Middle frontal gyrus (tissue), 1 donor: Measurements from ENCODE around the gene SLC4A11.

ENCODE experiments used
- DNase-seq: peaks from one replicate; pipeline ENCODE4 v3.0.0-alpha.2; 2015; ENCODE audit warnings: low spot score; ENCODE audit errors: extremely low spot score

The SLC4A11 gene

DNA sequence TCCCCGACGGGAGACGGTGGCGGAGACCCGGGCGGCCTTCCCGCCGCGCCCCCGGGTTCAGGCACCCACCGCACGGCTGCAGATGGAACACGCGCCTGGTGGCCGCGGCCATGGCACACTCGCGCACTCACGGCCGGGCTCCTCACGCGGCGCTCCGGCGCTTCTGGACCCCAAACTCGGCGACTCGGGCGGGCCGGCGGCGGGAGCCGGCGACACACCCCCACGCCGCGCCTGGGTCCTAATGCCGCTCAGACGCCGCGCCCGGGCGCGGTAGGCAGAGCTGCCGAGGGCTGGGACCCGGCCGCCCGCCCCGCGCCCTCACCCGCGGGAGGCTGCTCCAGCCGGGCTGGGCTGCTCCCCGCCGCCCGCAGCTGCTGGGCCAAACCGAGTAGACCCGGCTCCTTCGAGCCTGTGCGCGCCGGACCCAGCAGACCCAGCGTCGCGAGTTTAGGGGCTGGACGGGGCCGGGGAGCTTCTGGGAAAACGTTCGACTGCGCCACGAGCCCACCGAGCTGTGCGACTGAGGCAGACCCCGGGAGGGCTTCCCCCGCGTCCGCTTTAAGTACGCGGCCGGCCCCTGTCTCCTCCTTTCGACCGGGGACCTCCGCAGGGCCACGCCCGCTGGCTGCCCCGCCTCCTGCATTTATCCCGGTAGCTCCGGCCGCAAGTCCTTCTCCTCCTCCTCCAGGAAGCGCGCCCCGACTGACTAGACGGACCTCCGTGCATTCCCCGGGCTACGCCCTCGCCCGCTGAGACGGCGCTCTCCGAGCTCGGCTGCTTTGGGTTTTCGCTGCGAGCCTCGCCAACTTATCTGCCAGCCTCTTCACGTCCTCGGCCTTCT is at the start of gene SLC4A11:
Gene SLC4A11 (minus strand): TSS at position 165 of the 841 bp plus-strand sequence. CDS start 53 bp downstream, at position 112.
- DNase-seq, result no peak

- no peak for DNase-seq
Observed at GRCh38 chr20:3283222-3283820, 44.3 kb upstream of the SLC4A11 start.

DNA sequence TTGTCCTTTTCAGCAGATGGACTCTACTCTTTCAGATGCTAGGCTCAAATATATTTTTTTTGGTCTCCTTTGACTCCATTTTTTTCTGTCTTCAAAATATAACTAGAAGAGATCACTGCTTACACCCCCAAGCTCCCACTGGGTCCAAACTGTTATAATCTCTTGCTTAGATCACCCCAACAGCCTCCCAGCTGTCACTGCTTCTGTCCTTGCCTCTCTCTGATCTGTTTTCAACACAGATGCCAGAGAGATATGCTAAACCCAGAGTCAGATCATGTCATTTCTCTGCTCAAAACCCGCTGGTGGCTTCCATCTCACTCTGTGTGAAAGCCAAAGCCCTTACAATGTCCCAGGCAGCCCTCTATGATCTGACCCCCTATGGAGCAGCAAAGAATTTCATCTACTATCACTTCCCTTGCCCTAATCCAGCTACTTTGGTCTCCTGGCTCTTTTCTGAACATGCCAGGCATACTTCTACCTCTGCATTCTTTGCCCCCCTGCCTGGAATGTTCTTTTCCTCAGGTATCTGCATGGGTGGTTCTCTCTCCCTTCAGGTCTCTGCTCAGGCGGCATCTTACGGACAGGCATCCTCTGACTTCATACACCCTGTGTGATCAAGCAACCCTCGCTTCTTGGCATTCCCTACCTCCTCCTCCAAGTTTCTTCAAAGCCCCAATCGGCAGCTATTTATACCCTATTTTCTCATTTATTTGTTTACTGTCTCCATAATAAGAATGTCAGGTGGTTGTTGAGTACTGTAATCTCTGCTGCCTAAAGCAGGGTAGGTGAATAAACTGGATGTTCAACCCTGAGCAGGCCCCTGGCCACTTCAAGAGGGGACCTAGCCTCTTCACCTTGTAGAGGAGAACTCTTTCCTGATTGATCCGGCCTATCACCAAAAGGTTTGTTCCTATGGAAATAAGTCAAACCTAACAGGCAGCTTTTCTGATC is 43.6 kb upstream of the SLC4A11 start:
- DNase-seq, result no peak

GRCh38 chr20:3281437-3281836 is 42.4 kb upstream of the SLC4A11 start:
- DNase-seq, result no peak

GRCh38 chr20:3279761-3280160 is 40.8 kb upstream of the SLC4A11 start:
- no peak for DNase-seq

DNA sequence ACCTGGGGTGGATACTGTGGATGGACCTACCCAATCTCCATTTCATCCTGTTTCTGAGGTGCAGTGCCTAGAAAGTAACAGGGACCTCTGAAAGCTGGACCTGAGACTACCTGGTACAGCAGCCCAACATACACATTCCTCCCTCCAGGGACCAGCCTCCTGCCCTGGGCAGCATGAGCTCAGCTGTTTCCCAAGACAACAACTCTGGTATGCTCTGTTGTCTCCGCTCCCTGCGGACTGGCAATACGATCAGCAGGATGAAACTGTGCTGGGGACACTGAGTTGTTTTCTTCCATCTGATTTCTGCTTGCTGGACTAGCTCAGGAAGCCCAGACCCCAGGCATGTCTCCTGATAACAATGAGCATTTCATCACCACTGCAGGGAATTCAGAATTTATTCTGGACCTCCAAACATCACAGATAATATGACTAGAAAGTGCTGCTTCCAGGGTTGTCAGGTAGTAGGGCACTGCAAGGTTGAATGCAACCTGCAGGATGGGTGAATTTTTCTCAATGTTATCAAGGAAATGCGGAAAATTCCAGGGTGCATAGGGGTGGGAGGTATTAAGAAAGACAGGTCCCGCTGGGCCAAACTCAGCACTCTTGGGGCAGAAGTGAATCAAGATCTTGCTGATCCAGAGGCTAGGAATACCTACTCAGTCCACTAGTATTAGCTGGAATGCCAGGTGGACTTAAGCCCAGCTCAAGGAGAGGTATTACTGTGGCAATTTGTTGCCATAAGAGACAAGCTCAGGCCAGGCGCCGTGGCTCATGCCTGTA is 38.9 kb upstream of the SLC4A11 start:
- DNase-seq, result no peak

- DNase-seq, result no peak
Observed at GRCh38 chr20:3276680-3277015, 37.7 kb upstream of the SLC4A11 start.

GRCh38 chr20:3275966-3276679 is 37.1 kb upstream of the SLC4A11 start:
- no peak for DNase-seq

DNA sequence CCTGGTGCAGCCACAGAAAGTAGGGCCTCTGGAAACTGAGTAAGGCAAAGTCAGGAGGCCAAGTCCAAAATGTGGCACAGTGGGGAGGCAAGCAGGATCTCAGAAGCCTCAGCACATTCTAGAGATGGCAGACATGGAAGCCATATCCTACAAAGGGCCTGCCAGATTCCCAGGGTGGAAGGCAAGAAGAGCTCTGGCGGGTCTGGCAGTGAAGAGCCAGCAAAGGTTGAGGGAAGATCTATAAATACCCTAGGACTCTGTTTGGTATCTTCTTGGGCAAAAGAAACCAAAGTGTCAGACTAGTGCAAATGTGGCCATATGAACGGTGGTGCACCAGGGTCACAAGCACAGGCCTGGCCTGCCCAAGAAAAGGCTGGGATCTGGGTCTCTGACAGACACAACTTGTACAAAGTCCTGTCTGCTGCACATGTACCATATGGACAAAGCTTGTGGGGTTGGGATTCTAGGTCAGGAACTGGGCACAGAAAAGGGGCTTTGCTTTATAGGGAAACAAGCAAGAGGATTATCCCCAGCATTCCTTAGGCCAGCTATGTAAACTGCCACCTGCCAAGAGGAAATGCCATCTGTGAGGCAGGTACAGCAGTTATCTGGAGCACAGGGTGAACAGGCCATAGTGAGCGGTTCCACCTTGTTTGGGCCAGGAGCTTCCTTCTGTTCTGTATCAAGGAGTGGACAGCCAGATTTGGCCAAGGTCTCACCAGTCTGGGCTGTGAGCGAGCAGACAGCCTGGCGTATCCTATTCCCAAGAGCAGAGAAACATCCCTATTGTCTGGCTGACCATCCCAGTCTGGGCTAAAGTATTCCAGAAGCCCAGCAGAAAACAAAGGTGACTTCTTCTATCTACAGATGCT is 36.3 kb upstream of the SLC4A11 start:
- no peak for DNase-seq

- DNase-seq, result no peak
Observed at GRCh38 chr20:3273371-3273770, 34.4 kb upstream of the SLC4A11 start.

GRCh38 chr20:3270051-3270450 is 31.1 kb upstream of the SLC4A11 start:
- DNase-seq, result no peak

DNA sequence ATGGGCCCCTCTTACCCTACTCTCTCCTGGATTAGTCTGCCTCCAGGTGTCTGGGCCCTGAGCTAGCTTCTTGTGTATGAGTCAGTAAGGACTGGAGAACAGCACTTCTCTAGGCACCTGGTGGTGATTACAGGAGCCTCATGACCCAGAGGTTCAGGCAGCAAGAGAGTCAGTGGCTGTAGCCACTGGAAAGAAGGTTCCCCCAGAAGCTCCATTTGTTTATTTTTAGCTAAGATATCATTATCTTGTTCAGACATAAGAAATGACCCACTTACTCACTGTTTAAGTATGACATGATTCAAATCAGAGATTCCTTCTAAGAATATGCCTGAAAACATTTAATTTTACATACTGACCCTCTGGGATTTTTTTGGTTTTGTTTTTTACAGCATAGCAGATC is 23.6 kb upstream of the SLC4A11 start:
- DNase-seq, result no peak

GRCh38 chr20:3258429-3258828 is 19.4 kb upstream of the SLC4A11 start:
- no peak for DNase-seq

DNA sequence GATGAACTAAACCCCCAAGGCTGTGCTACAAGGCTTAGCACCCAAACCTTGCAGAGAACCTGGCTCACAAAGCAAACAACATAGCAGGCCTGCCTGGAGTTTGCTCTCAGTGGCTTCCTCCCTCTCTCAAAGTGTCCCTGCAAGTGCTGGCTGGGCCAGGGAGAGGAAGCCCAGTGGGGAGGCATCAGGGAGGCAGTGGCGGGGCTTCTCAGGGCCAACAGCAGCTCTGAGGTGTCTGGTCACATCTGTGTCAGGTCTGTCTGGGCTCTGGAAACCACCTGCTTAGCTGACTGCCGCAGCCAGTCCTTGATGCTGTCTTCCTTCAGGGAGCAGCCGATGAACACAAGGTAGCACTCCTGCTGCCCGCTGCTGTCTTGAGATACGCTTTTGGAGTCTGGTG is 16.7 kb upstream of the SLC4A11 start:
- no peak for DNase-seq

DNA sequence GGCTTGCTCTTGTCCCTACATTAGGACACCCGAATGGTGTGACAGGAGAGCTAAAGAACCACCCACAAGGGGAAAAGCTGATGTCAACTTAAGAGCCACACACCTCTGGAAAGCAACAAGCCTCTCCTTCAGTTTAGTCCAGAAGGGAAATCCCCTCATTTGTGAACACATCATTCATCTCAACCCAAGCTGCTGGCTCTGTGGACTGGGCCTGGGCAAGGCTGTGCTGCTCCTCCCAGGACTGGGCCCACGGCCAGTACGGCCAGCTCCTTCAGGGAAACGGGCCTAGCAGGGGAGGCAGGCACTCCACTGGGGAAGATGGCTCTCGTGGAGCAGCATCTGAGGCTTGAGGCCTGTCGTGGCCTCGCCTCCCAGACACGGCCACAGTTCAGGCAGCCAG is 12.8 kb upstream of the SLC4A11 start:
- DNase-seq, result peak; percentile 6

GRCh38 chr20:3250091-3250504 is 11.1 kb upstream of the SLC4A11 start:
- DNase-seq, result no peak

GRCh38 chr20:3248993-3249347 is 10.0 kb upstream of the SLC4A11 start:
- no peak for DNase-seq

GRCh38 chr20:3248167-3248992 is 9.4 kb upstream of the SLC4A11 start:
- DNase-seq, result no peak

DNA sequence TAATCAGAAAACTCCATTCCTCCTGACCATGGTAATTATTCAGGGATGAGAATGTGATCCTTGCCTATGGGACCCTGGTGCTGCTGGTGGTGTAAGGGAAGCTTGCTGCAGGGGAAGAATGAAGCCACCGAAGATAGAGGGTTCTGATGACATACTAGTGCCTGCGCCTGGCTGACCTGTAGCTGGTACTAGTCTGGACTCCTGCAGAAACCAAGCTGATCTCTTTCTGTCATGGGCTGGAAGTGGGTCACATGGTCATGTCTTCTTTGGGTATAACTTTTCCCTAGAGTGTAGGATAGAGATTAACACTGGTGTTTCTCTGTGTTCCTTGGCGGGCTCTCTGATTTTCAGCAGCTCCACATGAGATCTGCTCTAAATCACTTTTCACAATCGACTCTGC is 8.6 kb upstream of the SLC4A11 start:
- DNase-seq, result no peak
